C4-2B (cell line): Measurements from ENCODE around the gene ITGA11.

Source experiments
- ZFX ChIP-seq: fragments of 450-650 bp; IDR thresholded peaks from 2 replicates; pipeline ENCODE4 v1.6.1; 2017
- TF ChIP-seq, protein P1 (sequence below): fragments of 450-650 bp; conservative IDR thresholded peaks from 2 replicates; pipeline ENCODE4 v1.5.1; 2017; ENCODE audit warnings: mild to moderate bottlenecking

DNA sequence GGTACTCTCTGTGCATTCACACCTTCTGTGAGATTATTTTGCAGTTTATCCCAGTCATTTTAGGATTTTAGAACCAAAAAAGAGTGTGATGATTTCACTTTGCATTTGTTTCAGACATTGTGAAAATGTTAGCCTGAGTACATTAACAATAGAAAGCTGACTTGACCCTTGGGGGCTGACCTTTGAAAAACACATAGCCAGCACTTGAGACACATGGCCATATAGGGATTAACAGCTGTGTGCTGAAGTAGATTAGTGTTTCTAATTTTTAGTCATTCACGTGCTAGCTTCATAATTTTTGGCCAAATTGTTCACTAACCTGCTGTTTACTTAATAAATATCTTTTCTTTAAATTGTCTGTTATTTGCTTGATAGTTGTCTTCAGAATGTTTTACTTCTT is 151.0 kb downstream of the ITGA11 start:
- TF ChIP-seq, protein P1, sequence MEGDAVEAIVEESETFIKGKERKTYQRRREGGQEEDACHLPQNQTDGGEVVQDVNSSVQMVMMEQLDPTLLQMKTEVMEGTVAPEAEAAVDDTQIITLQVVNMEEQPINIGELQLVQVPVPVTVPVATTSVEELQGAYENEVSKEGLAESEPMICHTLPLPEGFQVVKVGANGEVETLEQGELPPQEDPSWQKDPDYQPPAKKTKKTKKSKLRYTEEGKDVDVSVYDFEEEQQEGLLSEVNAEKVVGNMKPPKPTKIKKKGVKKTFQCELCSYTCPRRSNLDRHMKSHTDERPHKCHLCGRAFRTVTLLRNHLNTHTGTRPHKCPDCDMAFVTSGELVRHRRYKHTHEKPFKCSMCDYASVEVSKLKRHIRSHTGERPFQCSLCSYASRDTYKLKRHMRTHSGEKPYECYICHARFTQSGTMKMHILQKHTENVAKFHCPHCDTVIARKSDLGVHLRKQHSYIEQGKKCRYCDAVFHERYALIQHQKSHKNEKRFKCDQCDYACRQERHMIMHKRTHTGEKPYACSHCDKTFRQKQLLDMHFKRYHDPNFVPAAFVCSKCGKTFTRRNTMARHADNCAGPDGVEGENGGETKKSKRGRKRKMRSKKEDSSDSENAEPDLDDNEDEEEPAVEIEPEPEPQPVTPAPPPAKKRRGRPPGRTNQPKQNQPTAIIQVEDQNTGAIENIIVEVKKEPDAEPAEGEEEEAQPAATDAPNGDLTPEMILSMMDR = no peak
- TF ChIP-seq ZFX = no peak
